ENCODE data around the gene CLDN3. TPM values are rescaled to one million over a fixed set of nuclear protein-coding genes. Genes with fewer than 3 reads are reported as not detected.

The CLDN3 gene
- total RNA-seq, 1 experiment from 2014 or later: 16.5 TPM

DNA sequence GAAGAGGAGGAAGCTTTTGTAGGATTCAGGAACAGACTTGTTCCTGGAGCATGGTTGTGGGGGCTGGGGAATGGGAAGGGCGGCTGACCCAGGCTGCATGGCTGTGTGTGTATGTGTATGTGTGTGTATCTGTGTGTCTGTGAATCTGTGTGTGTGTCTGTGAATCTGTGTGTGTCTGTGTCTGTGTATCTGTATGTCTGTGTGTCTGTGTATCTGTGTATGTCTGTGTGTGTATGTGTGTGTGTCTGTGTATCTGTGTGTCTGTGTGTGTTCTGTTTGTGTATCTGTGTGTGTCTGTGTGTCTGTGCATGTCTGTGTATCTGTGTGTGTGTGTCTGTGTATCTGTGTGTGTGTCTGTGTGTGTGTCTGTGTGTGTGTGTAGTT is 44.0 kb downstream of the CLDN3 start:
- Histone ChIP-seq H3K4me2 (ENCODE audit: insufficient read depth, insufficient read length, low read length) (no peak overlapping the region), H2BK20ac (ENCODE audit: low read depth, low read length, poor library complexity, severe bottlenecking) (no peak overlapping the region), H2AFZ (ENCODE audit: low read length) (no peak overlapping the region), H3K14ac (ENCODE audit: insufficient read depth, low read length) (no peak overlapping the region), H4K20me1 (ENCODE audit: control insufficient read depth, insufficient read depth, insufficient read length) (no peaks in the 10 kb centered on the region), H3K4me1 (ENCODE audit: insufficient read depth, low read length) (no peaks in the 10 kb centered on the region), H3K23me2 (ENCODE audit: insufficient read length, low read depth, low read length, poor library complexity, severe bottlenecking) (no peaks in the 10 kb centered on the region), H3K79me1 (ENCODE audit: insufficient read depth, low read depth, low read length, poor library complexity, severe bottlenecking) (no peaks in the 10 kb centered on the region), H2BK5ac (ENCODE audit: insufficient read length, low read length) (no peak overlapping the region), H3K27me3 (ENCODE audit: insufficient read depth, low read length) (no peaks in the 10 kb centered on the region), H2BK15ac (ENCODE audit: low read depth, low read length) (no peak overlapping the region), H3K23ac (ENCODE audit: insufficient read length, low read depth, low read length) (no peak overlapping the region), H4K91ac (ENCODE audit: insufficient read length, low read depth, low read length) (no peak overlapping the region), H2AK5ac (ENCODE audit: insufficient read length, low read length) (no peak overlapping the region), H3K4ac (ENCODE audit: low read depth, low read length) (no peak overlapping the region), H3K9ac (ENCODE audit: extremely low read depth, insufficient read length, low read length) (no peak overlapping the region), H3K18ac (ENCODE audit: insufficient read length, low read depth, low read length) (no peak overlapping the region), H3K27ac (ENCODE audit: insufficient read length, low read depth, low read length) (no peak overlapping the region), H2BK120ac (ENCODE audit: low read depth, low read length, poor library complexity, severe bottlenecking) (no peak overlapping the region), H2BK12ac (ENCODE audit: insufficient read length, low read depth, low read length) (no peak overlapping the region), H3K79me2 (ENCODE audit: insufficient read depth, low read length) (no peaks in the 10 kb centered on the region), H3T11ph (ENCODE audit: low read length) (no peak overlapping the region), H4K5ac (ENCODE audit: insufficient read length, low read depth, low read length) (no peak overlapping the region), H3K9me3 (ENCODE audit: control insufficient read depth, low read depth, low read length) (no peaks in the 10 kb centered on the region), H3K56ac (ENCODE audit: insufficient read length, low read depth, low read length) (no peak overlapping the region), H4K8ac (replicated peaks; ENCODE audit: insufficient read length, low read depth, low read length) (no peak overlapping the region)
- Mint-ChIP-seq H3K4me3 (no peak overlapping the region), H3K36me3 (ENCODE audit: insufficient read depth in 1 of 3, low read depth in 3 of 3) (no peaks in the 10 kb centered on the region), H3K4me1 (peaks cover 9 to 13% of the 10 kb centered on the region in 2 experiments), H3K9me3 (no peaks in the 10 kb centered on the region), H3K27ac (no peak overlapping the region), H3K27me3 (ENCODE audit: low read depth) (peaks cover 14% of the 10 kb centered on the region)
- WGBS (ENCODE audit: extremely low coverage, insufficient read length, low lambda C conversion rate): no CpG with 5 or more reads among the region's 1 CpG
- TF ChIP-seq CTCF (conservative IDR thresholded peaks at IDR 0.05): no peak; the same call in 1 of the 3 replicates
- DNase-seq: no peak
